Colon (tissue), 2 donors: ENCODE results near the gene PACSIN1.
"Not testable (repeated sequence)": the region's sequence is repeated elsewhere in the genome, so short reads cannot be mapped to it uniquely, and the experiment has no call there.

Experiments used
- FAIRE-seq: peaks from 2 replicates; lab custom pipeline; 2012; peaks lifted over from hg19 to GRCh38; lab: Jason Lieb, UNC
- donor health status: control.
- donor health status: control.

PACSIN1 gene

DNA sequence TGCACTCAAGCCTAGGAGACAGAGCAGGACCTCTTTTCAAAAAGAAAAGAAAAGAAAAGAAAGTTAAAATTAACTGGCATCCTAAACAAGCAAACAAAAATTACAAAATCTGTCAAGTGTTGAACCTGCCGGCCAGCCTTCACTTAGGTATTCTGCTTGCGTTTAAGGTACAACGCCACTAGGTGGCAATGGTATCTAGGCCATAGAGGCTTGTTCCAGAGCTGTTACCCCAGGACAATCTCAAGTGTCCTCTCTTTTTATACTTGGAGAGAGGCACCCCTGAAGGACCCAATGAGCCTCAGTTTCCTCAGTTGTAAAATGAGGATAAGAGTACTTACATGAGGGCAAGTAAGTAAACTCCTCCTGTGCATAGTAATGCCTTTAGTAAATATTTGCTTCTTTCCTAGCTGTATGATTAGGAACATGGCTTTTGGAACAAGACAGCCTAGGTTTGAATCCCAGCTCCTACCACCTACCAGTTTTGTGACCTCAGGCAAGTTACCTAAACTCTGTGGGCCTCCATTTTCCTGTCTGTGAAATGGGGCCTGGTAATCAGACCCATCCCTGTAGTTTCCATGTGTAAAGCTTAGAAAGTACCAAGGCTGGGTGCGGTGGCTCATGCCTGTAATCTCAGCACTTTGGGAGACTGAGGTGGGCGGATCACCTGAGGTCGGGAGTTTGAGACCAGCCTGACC is 5.8 kb upstream of the PACSIN1 start:
- no peak for FAIRE-seq

DNA sequence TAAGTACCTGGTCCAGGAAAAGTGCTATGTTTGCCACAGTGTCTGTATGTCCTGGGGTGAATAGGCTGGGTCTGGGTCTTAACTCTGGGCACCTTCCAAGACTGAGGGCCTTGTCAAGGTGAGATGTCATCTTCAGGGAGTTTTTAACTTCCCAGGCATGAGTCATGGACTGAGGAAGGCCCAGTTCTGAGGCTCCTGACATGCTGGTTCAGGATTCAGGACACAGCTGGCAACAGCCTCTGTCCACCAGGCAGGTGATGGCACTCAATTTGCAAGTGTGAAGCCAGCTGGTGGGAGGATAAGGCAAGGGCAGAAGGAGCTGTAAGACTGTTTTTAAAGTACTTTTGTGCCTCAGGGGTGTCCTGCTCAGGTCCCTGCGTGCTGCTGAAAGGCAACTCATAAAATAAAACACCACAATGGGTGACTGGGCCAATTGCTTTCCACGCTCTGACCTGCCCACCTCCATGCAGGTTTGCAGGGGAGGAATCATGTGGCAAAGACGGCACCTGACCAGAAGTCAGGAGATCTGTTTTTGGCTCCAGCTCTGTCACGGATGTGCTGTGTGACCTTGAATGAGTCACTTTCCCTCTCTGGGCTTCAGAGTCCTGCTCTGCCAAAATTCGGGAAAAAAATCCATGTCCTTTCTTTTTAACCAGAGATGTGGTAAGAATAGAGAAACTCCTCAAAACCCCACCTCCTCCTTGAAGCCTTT is 4.9 kb upstream of the PACSIN1 start:
- FAIRE-seq = no peak

GRCh38 chr6:34462010-34462409 is 3.9 kb upstream of the PACSIN1 start:
- no peak for FAIRE-seq

DNA sequence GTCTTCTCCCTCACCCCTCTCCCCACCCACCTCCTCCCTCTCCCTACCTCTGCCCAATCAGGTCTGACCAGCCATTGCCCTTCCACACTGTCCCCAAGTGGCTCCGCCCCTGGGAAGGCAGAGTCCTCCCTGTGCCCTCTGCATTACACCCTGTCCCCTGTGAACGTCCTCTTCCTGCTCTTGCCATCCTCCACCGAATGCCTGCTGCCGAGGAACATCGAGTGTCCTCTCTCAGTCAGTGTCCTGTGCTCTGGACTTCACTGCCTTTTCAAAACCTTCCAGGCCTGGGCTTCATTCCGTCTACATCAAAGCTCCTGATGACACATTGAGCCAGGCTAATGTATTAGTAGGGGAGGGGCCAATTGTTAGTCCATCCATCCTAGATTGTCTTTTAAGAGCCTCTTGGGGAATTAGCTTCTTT is 3.3 kb upstream of the PACSIN1 start:
- no peak for FAIRE-seq

DNA sequence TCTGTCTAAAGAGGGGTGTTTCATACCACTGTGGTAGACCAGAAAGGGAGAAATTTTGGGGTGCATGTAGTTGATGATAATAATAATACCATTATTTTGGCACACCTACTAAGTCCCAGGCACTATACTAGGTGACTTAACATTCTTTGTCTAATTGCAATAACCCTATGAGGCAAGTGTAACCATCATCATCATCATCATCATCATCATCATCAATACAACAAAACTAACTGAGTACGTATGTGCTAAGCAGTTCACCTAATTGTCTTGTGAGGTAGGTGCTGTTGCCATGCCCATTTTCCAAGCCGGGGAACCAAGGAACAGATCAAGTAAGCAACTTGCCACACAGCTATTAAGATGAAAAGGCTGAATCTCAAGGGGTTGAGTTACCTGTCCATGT is 2.6 kb upstream of the PACSIN1 start:
- FAIRE-seq = no peak

DNA sequence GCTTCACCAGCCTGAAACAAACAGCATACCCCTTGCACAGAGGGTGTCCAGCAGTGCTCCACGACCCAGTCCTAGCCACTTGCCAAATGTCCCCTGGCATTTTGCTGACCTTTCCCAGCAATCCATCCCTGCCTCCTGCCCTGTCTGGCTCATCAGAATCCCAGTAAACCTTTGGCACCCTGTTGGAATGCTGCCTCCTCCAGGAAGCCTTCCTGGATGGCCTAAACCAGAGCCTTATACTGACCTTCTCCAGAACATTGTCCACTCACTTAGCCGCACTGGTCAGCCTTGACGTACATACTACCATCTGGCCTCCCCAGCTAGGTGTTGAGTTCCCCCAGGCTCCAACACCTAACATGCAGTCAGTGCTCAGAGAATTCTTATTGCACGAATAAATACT is 2.0 kb upstream of the PACSIN1 start:
- FAIRE-seq = no peak

GRCh38 chr6:34466242-34467185 is 638 bp downstream of the PACSIN1 start:
- no peak for FAIRE-seq

DNA sequence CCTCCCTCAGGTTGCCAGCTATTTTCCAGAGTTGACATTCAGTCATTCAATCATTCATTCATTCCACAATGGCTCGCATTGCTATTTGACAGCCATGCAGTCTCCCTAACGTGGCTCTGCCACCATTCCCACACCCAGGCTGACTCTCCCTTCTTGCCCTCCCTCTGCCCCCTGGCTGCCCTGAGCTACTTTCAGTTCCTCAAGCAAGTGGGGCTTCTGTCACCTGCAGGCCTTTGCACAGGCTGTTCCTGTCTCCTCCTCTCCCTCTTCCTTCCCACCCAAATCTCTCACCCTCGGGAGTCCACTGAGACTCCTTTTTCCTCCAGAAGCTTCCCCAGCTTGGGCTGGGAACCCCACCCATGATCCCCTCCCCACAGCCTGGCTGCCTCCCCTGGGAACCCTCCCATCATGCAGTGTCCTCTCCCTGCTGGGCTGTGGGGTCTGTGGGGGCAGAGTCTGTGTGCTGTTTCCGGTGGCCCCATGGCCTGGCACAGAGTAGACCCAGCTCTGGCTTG is 2.6 kb downstream of the PACSIN1 start:
- no peak for FAIRE-seq

DNA sequence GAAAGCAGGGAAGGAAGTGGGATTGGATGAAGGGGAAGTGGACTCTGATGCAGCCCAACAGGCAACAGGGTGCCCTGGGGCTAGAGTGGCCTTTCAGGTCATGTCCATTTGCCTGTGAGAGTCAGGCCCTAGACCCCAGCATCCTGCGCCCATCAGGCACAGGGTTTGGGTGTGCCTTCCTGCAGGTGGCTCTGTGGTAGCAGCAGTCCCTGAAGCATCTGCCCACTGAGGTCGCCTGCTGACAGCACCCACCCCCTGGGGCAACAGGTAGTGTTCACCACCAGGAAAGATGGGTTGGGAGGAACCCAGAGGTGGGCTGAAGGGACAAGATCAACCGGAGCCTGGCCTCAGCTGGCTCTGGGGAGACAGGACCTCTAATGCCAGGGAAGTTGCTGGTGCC is 3.6 kb downstream of the PACSIN1 start:
- no peak for FAIRE-seq

- no peak for FAIRE-seq
Measured at GRCh38 chr6:34472425-34472824, 6.5 kb downstream of the PACSIN1 start.

DNA sequence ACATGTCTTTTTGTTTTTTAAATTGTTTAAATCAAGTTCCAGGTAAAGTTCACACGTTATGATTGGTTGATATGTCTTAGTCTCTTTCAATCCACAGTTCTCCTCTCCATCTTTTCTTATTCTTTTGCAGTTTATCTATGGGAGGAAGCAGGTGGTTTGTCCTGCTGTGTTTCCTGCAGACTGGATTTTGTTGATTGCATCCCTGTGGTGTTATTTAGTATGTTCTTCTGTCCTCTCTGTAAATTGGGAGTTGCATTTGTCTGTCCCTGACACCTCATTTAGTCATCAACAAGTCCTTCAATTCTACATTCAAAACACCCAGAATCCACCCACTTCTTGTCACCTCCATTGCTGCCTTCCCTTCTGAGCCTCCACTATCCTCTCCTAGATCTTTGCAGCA is 8.1 kb downstream of the PACSIN1 start:
- no peak for FAIRE-seq

- FAIRE-seq = no peak
Measured at GRCh38 chr6:34474754-34475153, 8.9 kb downstream of the PACSIN1 start.

DNA sequence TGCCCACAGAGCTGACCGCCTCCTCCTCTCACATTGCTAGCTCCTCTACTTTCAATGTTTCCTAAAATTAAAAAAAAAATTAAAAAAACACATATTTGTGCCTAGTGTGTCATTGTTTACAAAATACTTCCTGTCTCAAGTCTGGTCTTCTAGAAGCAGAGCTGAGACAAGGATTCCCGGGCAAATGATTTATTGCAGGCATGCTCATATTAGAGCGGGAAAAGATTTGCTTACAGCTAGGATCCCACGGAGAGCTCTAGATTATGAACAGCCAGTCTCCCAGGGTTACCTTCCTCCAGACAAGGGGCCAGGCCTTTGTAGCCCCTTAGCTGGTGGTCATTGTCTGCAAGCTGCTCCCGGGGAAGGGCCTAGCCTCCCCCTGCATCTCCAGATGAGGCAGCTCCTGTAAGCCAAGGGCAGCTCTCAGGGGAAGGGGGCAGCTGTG is 9.4 kb downstream of the PACSIN1 start:
- FAIRE-seq = no peak

DNA sequence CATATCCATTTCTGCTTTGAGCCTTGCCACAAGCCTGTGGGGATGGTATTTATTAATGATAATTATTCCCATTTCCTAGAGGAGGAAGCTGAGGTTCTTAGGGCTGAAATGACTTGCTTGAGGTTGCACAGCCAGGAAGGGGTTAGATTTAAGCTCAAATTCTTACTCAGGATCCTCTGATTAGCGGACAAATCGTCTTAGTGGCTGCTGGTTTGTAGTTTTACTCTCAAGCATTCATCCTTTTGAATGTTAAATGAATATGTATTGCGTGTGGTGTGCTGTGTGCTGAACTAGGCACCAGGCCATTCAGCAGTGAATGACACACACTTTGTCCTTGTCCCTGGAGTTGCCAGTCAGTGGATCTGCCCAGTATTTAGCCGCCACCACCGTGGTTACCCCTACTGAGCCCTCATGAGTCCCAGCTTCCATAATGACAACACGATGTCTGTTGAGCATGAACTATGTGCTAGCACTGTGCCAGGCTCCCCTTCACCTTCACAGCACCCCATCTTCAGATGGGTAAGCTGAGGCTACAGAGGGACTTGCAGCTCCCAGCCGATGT is 10.0 kb downstream of the PACSIN1 start:
- no peak for FAIRE-seq

GRCh38 chr6:34476447-34476846 is 10.6 kb downstream of the PACSIN1 start:
- FAIRE-seq = no peak

DNA sequence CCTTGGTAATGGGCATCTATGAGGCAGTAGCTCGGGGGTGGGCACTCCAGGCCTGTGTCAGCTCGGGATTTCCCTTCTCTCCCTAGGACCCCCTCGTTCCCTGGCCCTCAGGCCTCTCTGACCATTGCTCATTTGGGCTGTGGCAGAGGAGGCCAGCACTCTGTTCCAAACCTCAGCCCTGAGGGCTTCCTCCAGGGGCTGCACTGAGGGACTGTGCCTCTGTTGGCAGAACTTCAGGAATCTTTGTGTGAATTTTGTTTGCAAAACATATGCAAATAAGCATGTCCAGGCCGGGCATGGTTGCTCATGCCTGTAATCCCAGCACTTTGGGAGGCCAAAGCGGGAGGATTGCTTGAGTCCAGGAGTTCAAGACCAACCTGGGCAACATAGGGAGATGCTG is 11.0 kb downstream of the PACSIN1 start:
- FAIRE-seq = no peak

DNA sequence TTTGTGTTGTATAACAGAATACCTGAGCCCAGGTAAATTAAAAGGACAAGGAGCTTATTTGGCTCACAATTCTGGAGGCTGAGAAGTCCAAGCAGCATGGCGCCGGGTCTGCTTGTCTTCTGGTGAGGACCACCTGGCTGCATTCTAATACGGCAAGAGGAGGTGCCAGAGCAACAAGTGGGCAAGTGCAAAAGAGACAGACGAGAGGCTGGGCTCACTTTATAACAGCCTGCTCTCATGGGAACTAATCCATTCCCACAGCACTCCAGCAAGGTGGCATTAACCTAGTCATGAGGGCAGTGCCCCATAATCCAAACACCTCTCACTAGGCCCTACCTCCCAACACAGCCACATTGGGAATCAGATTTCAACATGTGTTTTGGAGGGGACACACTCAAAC is 12.9 kb downstream of the PACSIN1 start:
- FAIRE-seq = no peak

GRCh38 chr6:34483781-34484180 is 17.9 kb downstream of the PACSIN1 start:
- not testable (repeated sequence) for FAIRE-seq

DNA sequence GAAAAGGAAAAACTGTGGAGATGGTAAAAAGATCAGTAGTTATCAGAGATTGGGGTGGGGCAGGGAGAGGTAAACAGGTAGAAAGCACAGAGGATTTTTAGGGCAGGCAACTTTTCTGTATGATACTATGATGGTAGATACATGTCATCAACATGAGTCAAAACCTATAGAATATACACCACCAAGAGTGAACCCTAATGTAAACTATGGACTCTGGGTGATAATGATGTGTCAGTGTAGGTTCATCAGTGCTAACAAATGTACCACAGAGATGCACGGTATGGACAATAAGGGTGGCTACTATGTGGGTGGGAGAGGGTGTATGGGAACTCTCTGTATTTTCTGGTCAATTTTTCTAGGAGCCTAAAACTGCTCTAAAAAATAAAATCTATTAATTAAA is 18.5 kb downstream of the PACSIN1 start:
- no peak for FAIRE-seq

- FAIRE-seq = no peak
Measured at GRCh38 chr6:34484899-34485298, 19.0 kb downstream of the PACSIN1 start.

GRCh38 chr6:34485321-34486060 is 19.6 kb downstream of the PACSIN1 start:
- FAIRE-seq = no peak
